ENCODE measurements around the gene NSRP1. TPM values are rescaled to one million over a fixed set of nuclear protein-coding genes. Genes with fewer than 3 reads are reported as not detected.
"Not testable (repeated sequence)": the region's sequence is repeated elsewhere in the genome, so short reads cannot be mapped to it uniquely, and the experiment has no call there.

NSRP1 gene
- total RNA-seq, 1 donor from 2014 or later: 30.3 TPM

DNA sequence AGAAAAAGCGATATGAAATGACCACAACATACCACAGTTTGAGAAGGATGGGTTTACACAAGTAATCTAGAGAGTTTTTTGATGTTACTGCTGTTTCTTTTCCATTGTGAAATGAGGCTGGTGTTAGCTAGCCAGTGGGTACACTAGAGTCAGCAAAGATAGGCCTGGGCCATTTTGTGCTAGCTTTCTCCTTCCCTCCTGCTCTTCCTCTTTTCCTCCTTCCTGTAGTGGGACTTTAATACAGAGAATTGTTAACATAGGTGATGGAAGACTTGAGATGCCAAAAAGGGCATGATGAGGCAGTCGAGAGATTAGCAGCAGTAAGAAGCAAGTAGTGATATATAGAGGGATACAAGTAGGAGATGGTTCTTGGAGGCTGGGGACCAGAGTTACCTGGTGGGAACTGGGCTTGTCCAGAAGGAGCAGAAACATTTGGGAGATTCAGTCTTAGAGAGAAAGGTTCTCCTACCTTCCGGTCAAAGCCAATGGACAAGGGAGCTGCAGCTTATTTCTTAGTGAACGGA, 7.7 kb downstream of the NSRP1 start:
- no peak for DNase-seq (ENCODE audit: low spot score)

DNA sequence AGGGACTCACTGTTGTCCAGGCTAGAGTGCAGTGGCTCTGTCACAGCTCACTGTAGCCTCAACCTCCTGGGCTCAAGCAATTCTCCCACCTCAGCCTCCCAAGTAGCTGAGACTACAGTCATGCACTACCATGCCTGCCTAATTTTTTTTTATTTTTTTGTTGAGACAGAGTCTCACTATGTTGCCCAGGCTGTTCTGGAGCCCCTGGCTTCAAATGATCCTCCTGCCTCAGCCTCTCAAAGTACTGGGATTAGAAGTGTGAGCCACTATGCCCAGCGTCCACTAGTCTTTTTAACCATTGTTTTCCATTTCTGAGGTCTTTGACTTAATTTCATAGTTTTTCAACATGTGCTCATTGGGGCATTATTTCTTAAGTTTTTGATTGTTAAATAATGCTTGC, 13.5 kb downstream of the NSRP1 start:
- no peak for DNase-seq (ENCODE audit: low spot score)

DNA sequence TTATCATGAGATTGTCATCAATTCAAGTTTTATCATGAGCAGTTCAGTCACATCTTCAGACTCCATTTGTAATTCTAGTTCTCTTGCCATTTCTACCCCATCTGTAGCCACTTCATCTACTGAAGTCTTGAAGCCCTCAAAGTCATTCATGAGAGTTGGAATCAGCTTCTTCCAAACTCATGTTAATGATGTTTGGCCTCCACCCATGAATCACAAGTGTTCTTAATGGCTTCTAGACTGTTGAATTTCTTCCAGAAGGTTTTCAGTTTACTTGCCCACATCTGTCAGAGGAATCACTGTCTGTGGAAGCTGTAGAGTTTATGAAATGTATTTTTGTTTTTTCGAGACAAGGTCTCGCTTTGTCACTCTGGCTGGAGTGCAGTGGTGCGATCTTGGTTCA, 16.0 kb downstream of the NSRP1 start:
- DNase-seq (ENCODE audit: low spot score): no peak

DNA sequence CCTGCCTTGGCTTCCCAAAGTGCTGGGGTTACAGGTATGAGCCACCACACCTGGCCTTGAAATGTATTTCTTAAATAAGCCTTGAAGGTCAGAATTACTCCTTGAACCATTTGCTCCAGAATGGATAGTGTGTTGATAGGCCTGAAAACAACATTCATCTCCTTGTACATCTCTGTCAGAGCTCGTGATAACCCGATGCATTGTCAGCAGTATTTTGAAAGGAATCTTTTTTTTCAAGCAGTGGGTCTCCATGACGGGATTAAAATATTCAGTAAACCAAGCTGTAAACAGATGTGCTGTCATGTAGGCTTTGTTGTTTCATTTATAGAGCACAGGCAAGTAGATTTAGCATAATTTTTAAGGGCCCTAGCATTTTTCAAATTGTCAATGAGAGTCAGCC, 16.6 kb downstream of the NSRP1 start:
- no peak for DNase-seq (ENCODE audit: low spot score)

DNA sequence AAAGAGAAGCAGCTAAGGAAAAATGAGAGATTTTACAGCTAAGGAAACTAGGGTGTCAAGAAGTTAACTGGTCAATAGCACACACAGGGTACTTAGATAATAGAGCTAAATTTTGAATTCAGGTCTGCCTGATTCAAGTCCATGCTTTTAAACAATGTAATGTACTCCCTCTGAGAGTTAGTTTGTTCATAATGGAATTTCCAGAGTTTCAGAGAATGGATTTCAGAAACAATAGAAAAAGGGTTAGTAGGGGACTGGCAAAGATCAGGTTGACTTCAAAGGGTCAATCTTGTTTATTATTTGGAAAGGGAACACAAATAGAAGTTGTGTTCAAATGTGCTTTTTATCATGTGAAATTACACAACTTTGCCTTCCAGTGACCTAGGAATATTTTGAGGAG, 17.9 kb downstream of the NSRP1 start:
- DNase-seq (ENCODE audit: low spot score): no peak

DNA sequence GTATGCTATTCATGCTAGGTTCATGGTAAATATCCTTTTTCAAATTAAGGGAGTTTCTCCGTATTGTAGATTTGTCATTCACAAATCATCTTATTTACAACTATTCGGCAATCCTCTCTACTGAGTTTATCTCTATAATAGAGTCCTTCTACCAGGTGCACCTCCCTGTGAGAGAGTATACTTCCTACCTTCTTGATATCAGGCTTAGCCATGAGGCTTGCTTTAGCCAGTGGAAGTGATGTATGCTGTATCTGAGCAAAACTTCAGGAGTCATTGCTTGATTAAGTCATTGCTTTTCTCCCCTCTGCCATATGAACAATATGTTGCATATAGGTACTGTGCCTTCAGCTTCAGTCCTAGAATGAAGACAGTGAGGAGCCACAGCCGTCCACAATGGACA, 20.5 kb downstream of the NSRP1 start:
- DNase-seq (ENCODE audit: low spot score): no peak

DNA sequence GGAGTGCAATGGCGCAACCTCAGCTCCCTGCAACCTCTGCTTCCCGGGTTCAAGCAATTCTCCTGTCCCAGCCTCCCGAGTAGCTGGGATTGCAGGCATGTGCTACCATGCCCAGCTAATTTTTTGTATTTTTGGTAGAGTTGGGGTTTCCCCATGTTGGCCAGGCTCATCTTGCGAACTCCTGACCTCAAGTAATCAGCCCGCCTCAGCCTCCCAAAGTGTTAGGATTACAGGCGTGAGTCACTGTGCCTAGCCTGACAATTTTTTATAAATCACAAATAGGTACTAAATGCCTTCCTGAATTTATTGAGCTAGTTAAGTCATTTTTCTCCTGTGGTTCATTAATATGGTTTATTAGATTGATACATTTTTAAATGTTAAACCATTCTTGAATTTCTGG, 31.2 kb downstream of the NSRP1 start:
- not testable (repeated sequence) for DNase-seq (ENCODE audit: low spot score)

DNA sequence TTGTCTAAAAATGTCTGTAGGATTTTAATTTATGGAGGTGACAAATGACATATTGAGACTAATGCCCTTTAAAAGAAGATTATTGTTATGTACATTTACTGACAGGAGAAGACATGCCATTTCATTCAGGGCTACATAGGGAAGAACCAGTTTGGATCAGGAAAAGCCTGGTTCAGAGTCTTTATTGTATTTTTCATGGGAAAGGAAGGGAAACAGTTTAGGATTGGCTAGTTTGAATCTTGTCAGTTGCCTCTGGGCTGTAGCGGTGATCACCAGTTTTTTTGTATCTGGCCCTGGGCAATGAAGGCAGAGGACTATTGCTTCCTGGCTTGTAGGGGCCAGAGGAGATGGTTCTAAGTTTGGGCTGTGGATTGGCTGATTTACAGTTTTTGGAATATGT, 31.8 kb downstream of the NSRP1 start:
- DNase-seq (ENCODE audit: low spot score): no peak

DNA sequence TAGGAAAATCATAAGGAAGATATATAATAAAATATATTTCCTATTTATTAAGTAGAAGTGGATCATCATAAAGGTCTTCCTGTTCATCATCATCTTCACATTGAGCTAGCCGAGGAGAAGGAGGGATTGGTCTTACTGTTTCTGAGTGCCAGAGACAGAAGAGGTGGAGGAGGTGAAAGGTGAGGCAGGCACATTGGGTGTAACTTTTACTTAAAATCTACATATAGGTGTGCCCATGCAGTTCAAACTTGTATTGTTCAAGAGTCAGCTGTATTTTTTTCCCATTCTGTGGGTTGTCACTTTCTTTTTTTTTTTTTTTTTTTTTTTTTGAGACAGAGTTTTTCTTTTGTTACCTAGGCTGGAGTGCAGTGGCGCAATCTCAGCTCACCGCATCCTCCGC, 34.9 kb downstream of the NSRP1 start:
- no peak for DNase-seq (ENCODE audit: low spot score)

DNA sequence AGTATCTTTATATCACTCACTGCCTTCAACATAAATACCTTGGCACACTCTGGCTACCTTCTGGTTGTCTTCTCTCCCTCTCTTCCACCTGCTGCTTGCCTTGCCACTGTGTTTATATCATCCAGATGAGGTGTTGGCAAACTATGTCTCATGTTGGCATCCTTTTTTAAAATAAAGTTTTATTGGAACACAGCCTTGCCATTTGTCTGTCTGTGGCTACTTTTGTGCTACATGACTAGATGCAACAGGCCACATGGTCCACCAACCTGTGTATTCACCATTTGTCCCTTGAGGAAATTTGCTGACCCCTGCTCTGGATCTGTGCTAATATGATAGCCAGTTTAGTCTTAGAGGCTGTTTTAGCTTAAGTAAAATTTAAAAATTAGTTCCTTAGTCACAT, 36.8 kb downstream of the NSRP1 start:
- no peak for DNase-seq (ENCODE audit: low spot score)

DNA sequence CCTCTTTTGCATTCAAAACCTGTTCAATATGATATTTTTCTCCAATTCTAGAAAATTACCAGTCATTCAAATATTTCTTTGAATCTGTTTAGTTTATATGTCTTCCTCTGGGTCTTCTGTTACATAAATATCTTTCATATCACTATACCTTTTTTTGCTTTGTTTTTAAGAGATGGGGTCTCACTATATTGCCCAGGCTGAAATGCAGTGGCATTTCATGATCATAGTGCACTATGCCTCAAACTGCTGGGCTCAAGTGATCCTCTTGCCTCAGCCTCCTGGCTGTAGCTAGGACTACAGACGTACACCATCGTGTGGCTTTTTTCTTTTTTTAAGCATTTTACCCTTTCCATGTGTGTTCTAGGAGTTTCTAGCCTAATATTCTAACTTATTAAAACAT, 38.8 kb downstream of the NSRP1 start:
- DNase-seq (ENCODE audit: low spot score): no peak

DNA sequence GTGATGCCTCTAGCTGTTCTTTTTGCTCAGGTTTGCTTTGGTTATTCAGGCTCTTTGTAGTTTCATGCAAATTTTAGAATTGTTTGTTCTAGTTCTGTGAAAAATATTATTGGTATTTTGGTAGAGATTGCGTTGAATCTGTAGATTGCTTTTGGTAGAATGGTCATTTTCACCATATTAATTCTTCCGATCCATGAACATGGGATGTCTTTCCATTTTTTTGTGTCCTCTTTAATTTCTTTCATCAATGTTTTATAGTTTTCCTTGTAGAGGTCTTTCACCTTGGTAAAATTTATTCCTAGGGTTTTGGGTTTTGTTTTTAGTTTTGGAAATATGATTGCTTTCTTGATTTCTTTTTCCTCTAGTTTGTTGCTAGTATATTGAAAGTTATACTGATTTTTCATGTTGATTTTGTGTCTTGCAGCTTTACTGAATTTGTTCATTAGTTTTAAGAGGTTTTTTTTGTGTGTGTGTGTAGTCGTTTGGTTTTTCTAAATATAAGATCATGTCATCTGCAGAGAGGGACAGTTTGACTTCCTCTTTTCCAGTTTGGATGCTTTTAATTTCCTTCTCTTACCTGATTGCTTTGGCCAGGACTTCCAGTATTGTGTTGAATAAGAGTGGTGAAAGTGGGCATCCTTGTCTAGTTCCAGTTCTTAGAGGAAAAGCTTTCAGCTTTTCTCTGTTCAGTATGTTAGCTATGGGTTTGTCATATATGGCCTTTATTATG, 42.4 kb downstream of the NSRP1 start:
- DNase-seq (ENCODE audit: low spot score): no peak

DNA sequence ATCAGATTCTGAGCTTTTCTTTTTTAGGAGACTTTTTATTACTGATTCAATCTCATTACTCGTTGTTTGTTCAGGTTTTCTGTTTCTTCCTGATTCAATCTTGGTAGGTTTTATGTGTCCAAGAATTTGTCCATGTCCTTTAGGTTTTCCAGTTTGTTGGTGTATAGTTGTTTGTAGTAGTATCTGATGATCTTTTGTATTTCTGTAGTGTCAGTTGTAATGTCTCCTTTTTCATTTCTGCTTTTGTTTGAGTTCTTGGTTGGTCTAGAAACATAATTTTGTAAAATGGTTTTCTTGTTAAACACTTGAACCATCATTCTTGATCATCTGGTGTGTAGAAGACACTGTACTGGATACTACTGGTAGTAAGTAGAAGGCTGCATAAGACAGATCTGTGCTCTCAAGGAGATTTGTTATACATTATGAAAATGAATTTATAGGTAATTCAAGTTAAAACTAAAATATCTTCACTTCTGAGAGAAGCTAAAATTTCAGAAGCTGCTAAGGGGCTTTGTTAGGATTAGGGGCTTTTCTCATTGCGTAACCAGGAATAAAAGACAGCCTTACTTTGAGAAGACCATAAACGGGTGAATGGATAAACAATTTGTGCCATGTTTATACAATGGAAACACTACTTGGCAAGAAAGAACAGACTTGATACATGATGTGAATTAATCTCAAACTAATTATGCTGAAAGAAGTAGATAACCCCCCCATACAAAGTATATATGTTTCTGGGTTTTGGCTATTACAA, 44.0 kb downstream of the NSRP1 start:
- no peak for DNase-seq (ENCODE audit: low spot score)

DNA sequence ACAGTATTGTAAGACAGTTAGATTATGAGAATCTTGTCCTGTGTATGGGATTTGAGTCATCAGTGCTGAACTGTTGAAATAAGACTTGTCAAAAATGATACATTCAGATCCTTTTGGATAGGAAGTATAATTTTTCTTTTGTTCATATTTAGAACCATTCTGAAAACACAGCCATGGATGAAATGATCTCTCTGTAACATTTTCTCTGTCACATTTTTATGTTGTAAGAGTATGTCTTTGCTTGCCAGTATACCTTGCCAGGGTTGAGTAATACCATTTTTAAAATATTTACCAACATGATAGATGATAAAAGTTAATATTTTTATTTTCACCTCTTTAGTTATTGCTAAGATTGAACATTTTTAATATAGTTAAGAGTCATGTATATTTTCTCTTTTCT, 45.0 kb downstream of the NSRP1 start:
- DNase-seq (ENCODE audit: low spot score): no peak

DNA sequence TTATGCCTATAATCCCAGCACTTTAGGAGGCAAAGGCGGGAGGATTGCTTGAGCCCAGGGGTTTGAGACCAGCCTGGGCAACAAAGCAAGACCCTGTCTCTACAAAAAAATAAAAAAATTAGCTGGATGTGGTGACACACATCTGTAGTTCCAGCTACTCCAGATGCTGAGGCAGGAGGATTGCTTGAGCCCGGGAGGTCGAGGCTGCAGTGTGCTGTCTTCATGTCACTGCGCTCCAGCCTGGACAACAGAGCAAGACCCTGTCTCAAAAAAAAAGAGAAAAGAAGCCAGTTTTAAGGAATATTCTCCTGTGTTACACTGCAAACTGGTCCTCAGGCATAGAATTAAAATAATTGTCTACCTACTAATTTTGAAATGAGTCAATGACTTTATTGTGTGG, 47.9 kb downstream of the NSRP1 start:
- DNase-seq (ENCODE audit: low spot score): no peak

DNA sequence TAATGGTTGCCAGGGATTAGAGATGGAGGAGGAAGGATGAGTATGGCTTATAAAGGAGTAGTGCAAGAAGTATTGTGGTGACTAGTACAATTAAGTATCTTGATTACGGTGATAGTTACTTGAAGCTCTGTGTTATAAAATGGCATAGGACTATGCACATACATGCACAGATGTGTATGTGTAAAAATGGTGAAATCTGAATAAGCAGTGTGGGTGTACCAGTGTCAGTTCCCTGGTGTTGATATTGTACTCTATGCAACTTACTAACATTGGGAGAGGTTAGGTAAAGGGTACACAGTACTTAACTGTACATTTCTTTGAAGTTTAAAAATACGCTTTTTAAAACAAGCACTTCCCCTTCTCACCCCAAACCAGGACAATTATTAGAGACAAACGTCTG, 48.5 kb downstream of the NSRP1 start:
- DNase-seq (ENCODE audit: low spot score): no peak

DNA sequence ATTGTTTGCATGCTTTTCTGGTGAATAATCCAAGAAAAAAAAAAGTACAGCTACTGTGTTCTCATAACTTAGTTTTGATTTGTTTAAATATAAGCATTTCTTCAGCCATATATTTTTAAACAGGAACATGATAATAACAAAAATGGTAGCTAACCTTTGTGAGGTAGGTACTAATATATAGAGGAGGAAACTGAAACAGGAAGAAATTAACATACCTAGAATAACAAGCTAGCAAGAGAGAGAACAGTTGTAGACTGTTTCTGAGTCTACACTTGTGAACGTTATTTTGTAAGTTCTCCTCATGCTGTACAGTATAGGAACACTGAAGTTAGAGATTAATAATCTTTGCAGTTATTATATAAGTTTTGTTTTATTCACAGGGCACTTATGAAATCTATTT, 49.3 kb downstream of the NSRP1 start:
- no peak for DNase-seq (ENCODE audit: low spot score)

DNA sequence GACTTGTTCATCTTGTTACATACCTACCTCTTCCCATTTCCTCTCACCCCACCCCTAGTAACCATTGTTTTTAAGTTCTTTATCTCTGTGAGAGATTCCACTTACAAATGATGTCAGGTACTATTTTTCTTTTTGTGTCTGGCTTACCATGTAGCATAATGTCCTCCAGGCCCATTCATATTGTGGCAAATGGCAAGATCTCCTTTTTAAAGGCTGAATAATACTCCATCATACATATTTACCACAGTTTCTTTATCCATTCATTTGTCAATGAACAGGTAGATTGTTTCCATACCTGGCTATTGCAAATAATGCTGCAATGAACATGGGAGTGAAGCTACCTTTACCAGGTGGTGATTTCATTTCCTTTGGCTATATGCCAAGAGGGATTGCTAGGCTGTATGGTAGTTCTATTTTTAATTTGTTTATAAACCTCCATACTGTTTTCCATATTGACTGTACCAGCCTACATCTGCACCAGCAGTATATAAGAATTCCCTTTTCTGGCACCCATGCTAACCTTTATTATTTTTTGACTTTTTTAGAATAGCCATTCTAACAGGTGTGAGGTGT, 53.9 kb downstream of the NSRP1 start:
- DNase-seq (ENCODE audit: low spot score): no peak

DNA sequence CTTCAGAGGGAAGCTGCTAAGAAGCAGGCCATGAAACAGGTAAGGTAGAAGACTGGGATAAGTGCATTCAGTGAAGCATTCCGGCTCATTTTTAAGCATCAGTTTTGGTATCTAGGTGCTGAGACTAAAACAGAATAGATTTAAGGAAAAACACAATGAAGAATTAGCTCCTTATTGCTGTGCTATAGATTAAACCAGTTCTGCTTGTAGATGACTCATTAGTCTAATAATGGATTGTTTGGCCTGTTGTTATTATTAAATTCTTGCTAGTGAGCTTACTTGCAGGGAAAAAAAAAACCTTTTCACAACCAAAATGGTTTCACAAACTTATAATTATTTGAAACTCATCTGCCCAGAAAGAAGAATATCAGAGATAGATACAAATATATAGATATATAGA, 55.9 kb downstream of the NSRP1 start:
- no peak for DNase-seq (ENCODE audit: low spot score)

DNA sequence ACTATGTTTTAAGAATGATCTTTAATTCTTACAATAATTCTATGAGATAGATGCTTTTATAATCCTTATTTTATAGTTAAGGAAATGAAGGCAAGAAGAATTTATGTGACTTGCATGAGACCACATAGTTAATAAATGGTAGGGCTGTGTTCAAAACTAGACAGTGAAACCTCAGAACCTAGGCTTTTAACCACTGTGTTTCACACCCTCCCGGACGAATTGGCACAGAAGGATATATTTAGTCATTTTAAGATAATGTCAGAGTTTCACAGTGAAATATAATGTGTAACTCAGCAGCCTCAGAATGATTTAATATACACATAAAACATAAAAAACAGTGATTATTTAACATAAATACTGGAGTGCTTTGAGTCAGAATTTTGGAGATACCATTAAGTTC, 57.0 kb downstream of the NSRP1 start:
- DNase-seq (ENCODE audit: low spot score): no peak

DNA sequence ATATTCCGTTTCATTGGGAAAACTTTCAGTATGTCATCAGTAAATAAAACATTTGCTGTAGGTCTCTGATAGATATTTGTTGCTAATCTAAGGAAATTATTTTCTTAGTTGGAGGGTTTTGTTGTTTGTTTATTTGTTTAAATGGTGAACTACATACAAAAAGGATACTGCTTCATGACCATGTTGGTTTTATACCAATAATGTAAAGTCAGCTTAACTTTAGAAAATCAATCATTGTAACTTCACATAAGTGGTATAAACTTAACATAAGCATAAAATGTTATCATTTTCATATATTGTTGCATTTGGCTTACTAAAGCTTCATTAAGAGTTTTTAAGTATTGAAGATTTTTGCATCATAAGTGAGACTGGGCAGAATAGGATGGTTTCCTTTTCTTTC, 57.9 kb downstream of the NSRP1 start:
- no peak for DNase-seq (ENCODE audit: low spot score)

DNA sequence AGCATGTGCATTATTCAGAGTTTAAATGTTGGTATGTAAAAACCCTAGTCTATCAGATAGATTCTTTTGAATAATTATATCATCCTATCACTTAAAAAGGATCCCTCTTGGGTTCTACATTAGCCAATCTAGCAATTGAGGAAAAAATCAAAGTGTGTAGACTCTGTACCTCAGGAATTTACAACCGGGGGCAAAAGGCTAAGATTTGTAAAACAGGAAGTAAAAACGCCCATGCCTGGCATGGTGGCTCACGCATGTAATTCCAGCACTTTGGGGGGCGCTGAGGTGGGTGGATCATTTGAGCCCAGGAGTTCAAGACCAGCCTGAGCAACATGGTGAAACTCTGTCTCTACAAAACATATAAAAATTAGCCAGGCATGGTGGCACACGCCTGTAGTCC, 60.2 kb downstream of the NSRP1 start:
- no peak for DNase-seq (ENCODE audit: low spot score)

DNA sequence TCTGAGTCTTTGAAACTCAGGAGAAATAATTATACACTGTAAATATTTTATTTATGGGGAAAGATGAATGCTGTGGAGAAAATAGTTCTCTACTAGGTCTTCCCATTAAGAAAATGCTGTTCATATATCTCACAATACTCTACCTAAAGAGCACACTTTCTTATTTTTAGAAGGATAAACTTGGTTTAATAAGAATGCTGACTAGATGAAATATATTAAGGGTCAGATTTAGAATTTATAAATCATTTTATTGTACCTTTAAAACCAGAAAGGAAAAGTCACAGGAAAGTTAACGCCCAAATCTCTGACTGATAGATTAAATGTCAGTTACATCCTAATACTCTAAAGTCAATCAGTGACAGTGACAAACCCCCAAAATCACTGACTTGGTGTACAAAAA, 70.1 kb downstream of the NSRP1 start:
- DNase-seq (ENCODE audit: low spot score): no peak
